ENCODE measurements around the gene SDHC. TPM values are rescaled to one million over a fixed set of nuclear protein-coding genes. Genes with fewer than 3 reads are reported as not detected.
"Not testable (repeated sequence)": the region's sequence is repeated elsewhere in the genome, so short reads cannot be mapped to it uniquely, and the experiment has no call there.

Gene SDHC
- total RNA-seq, 2 donors from 2014 or later = 127 to 183 TPM

- Mint-ChIP-seq H3K9me3 (no peaks in the 10 kb centered on the region), H3K4me3 (no peak overlapping the region), H3K27me3 (no peaks in the 10 kb centered on the region), H3K4me1 (ENCODE audit: low read depth in 2 of 2) (peaks cover 10 to 16% of the 10 kb centered on the region in 2 donors), H3K36me3 (no peaks in the 10 kb centered on the region), H3K27ac (no peak overlapping the region)
- DNase-seq (ENCODE audit: low spot score) = no peak
- ATAC-seq = peak in 1 of 2 donors; percentile 46
Measured at GRCh38 chr1:161299347-161299746, 14.8 kb upstream of the SDHC start.

GRCh38 chr1:161300478-161300877 is 13.7 kb upstream of the SDHC start:
- no peaks in the 10 kb centered on the region for H3K27me3 Mint-ChIP-seq
- no peak overlapping the region for H3K4me3 Mint-ChIP-seq
- DNase-seq (ENCODE audit: low spot score) (no peak), ATAC-seq (no peak)
- H3K36me3 Mint-ChIP-seq = no peaks in the 10 kb centered on the region
- H3K27ac Mint-ChIP-seq = no peak overlapping the region
- peaks cover 17 to 28% of the 10 kb centered on the region in 2 donors for H3K4me1 Mint-ChIP-seq (ENCODE audit: low read depth in 2 of 2)
- no peaks in the 10 kb centered on the region for H3K9me3 Mint-ChIP-seq

DNA sequence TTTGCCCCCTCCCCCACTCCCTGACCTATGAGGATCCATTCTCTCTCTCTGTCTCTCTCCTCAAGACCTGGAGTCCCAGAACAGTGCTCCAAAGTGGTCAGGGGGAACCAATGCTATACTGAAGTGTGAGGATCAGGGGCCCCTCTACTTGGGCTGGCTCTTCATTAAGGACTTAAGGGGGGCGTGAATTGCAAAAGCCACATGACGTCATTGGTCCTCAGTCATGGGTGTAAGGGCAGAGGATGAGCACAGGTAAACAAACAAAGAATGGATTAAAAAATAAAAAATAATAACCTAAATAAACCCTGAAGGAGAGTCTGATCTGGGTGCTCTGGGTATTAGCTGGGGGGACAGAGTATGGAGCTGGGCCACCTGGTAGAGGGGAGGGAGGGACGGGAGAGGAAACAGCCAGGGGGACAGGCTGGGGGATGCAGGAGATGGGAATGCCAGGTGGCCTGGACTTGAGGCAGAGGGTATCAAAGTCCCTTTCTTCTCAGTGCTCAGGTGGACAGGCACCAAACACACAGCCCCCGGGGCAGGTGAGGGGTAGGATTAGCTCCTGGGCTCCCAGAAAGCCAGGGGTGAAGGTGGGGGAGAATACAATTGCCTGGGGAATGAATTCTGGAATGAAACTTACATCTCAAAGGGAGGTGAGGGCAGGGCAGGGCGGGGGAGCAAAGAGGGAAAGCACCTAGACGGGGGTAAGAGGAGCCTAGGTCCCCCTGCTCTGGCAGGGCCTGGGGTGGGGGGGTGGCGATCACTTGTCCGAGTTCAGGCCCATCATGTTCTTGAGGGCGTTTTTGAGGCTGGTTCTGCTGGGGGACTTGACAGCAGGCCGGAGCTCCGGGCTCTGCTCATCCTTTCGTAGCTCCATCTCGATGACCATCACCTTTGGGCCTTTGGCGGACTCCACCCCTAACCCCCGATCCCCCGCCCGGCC is 9.0 kb upstream of the SDHC start:
- DNase-seq (ENCODE audit: low spot score) (no peak), ATAC-seq (no peak)
- H3K36me3 Mint-ChIP-seq = no peaks in the 10 kb centered on the region
- peak overlapping the region; percentile 96 to 100 for H3K27ac Mint-ChIP-seq
- H3K27me3 Mint-ChIP-seq = no peaks in the 10 kb centered on the region
- H3K9me3 Mint-ChIP-seq = no peaks in the 10 kb centered on the region
- H3K4me1 Mint-ChIP-seq (ENCODE audit: low read depth in 2 of 2) = peaks cover 27 to 34% of the 10 kb centered on the region in 2 donors
- peak overlapping the region; percentile 99 for H3K4me3 Mint-ChIP-seq

- DNase-seq (ENCODE audit: low spot score) (peak; percentile 89), ATAC-seq (peak; percentile 96 to 97)
- no peaks in the 10 kb centered on the region for H3K9me3 Mint-ChIP-seq
- H3K27ac Mint-ChIP-seq = peak overlapping the region; percentile 96 to 100
- H3K36me3 Mint-ChIP-seq = no peaks in the 10 kb centered on the region
- H3K4me3 Mint-ChIP-seq = peak overlapping the region; percentile 99
- H3K27me3 Mint-ChIP-seq = no peaks in the 10 kb centered on the region
- H3K4me1 Mint-ChIP-seq (ENCODE audit: low read depth in 2 of 2) = peaks cover 27 to 34% of the 10 kb centered on the region in 2 donors
Measured at GRCh38 chr1:161305867-161306519, 8.2 kb upstream of the SDHC start.

GRCh38 chr1:161307230-161307768 is 6.9 kb upstream of the SDHC start:
- ATAC-seq (no peak), DNase-seq (ENCODE audit: low spot score) (no peak)
- Mint-ChIP-seq H3K27ac (peak overlapping the region; percentile 17 to 96), H3K4me1 (ENCODE audit: low read depth in 2 of 2) (peaks cover 29 to 34% of the 10 kb centered on the region in 2 donors), H3K9me3 (no peaks in the 10 kb centered on the region), H3K27me3 (no peaks in the 10 kb centered on the region), H3K4me3 (peak overlapping the region; percentile 99), H3K36me3 (no peaks in the 10 kb centered on the region)

DNA sequence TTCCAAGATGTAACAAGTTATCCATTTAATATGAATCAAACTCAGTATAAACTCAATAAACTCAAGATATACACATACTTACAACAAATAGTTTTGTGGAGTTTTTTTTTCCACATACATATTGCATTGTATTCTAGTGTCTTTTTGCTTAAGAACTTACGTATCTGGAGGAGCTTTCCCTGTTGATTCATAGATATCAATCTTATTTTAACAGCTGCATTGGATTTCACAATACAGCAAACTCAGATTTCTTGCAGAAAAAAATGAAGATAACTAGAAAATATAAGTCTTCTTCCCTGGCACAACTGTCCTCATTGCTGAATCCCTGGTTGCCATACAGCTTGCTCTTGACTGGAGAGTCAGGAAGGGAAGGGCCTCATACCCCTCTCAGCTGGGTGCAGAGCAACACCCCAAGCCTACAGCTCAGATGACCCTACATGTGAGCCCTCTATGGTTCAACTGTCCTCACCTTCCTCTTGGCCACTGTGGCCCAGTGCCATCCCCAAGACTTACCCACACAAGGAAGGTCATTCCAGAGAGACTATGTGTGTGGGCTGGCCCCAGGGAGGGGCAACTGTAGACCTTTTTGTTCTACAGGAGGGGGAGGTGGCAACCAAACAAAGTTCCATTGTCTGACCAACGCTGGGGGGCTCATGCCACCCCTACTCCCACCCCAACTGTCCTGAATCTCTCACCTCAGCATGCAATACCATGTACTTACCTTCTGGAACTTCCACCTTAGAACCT is 6.1 kb upstream of the SDHC start:
- Mint-ChIP-seq H3K9me3 (no peaks in the 10 kb centered on the region), H3K36me3 (no peaks in the 10 kb centered on the region), H3K4me3 (no peak overlapping the region), H3K27ac (peak overlapping the region in 1 of 2 donors; percentile 17), H3K4me1 (ENCODE audit: low read depth in 2 of 2) (peaks cover 31 to 34% of the 10 kb centered on the region in 2 donors), H3K27me3 (no peaks in the 10 kb centered on the region)
- ATAC-seq (no peak), DNase-seq (ENCODE audit: low spot score) (no peak)

DNA sequence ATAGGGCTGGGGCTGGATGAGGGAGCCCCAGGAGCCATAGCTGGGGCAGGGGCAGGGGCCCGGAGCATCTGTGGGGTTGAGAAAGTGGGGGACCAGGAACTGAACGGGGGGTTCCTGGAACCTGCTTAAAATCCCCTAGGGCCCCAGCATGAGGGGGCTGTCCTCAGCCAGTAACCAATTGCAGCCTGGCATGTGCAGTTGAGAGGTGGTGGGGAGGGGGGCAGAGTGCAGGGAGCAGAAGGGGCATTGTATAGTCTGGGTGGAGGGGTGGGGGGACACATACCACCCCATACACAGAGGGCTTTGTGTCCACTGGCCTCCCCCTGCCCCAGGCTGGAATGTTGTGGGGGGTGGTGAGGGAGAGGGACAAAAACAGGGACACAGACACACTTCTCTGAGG is 4.3 kb upstream of the SDHC start, which contains the start of gene MPZ:
TSS of gene MPZ (minus strand) at position 101 of the 400 bp plus-strand sequence. CDS start at position 38, 63 bp downstream.
- H3K4me3 Mint-ChIP-seq = no peak within 1 kb of the TSS
- DNase-seq (ENCODE audit: low spot score) (no peak), ATAC-seq (no peak)
- peaks cover 30 to 33% of the 10 kb centered on the region in 2 donors for H3K4me1 Mint-ChIP-seq (ENCODE audit: low read depth in 2 of 2)
- no peaks in the 10 kb centered on the region for H3K9me3 Mint-ChIP-seq
- H3K36me3 Mint-ChIP-seq = no peaks in the 10 kb centered on the region
- no peaks in the 10 kb centered on the region for H3K27me3 Mint-ChIP-seq
- H3K27ac Mint-ChIP-seq = no peak within 1 kb of the TSS

DNA sequence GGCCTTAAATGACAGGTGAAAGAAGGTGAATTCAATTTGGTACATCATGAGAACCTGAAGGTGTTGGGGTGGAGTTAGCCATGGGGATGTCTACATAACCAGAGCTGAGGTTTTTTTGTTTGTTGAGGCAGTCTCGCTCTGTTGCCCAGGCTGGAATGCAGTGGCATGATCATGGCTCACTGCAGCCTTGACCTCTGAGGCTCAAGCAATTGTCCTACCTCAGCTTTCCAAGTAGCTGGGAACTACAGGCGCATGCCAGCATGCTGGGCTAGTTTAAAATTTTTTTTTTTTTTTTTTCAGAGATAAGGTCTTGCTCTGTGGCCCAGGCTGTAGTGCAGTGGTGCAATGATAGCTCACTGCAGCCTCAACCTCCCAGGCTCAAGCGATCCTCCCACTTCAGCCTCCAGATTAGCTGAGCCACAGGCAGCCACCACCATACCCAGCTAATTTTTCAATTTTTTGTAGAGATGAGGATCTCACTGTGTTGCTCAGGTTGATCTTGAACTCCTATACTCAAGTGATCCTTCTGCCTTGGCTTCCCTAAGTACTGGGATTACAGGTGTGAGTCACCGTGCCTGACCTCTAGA is 2.5 kb upstream of the SDHC start:
- H3K27ac Mint-ChIP-seq = no peak overlapping the region
- H3K27me3 Mint-ChIP-seq = no peaks in the 10 kb centered on the region
- no peaks in the 10 kb centered on the region for H3K36me3 Mint-ChIP-seq
- ATAC-seq (no peak), DNase-seq (ENCODE audit: low spot score) (no peak)
- H3K4me3 Mint-ChIP-seq = no peak overlapping the region
- H3K4me1 Mint-ChIP-seq (ENCODE audit: low read depth in 2 of 2) = peaks cover 21 to 33% of the 10 kb centered on the region in 2 donors
- no peaks in the 10 kb centered on the region for H3K9me3 Mint-ChIP-seq

- Mint-ChIP-seq H3K4me3 (peak overlapping the region; percentile 96), H3K9me3 (no peaks in the 10 kb centered on the region), H3K27me3 (no peaks in the 10 kb centered on the region), H3K36me3 (no peaks in the 10 kb centered on the region), H3K27ac (peak overlapping the region; percentile 96 to 98), H3K4me1 (ENCODE audit: low read depth in 2 of 2) (peaks cover 15 to 24% of the 10 kb centered on the region in 2 donors)
- ATAC-seq = no peak
- DNase-seq (ENCODE audit: low spot score) = no peak
Measured at GRCh38 chr1:161313554-161314200, 504 bp upstream of the SDHC start.

DNA sequence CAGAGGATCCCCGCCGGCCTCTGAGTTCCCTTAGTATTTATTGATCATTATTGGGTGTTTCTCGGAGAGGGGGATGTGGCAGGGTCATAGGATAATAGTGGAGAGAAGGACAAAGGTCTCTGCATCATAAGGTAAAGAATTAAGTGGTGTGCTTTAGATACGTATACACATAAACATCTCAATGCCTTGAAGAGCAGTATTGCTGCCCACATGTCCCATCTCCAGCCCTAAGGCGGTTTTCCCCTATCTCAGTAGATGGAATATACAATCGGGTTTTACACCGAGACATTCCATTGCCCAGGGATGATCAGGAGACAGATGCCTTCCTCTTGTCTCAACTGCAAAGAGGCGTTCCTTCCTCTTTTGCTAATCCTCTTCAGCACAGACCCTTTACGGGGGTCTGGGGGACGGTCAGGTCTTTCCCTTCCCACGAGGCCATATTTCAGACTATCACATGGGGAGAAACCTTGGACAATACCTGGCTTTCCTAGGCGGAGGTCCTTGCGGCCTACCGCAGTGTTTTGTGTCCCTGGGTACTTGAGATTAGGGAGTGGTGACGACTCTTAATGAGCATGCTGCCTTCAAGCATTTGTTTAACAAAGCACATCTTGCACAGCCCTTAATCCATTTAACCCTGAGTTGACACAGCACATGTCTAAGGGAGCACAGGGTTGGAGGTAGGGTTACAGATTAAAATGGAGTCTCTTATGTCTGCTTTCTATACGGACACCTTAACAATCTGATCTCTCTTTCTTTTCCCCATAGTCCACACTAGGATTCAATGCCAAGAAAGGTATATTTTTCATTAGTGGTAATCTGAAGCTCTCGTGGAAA is 1.9 kb downstream of the SDHC start:
- H3K4me1 Mint-ChIP-seq (ENCODE audit: low read depth in 2 of 2) = peaks cover 16 to 23% of the 10 kb centered on the region in 2 donors
- peak overlapping the region; percentile 96 for H3K4me3 Mint-ChIP-seq
- H3K9me3 Mint-ChIP-seq; DNase-seq (ENCODE audit: low spot score); ATAC-seq; H3K27me3 Mint-ChIP-seq; H3K36me3 Mint-ChIP-seq: not testable (repeated sequence)
- peak overlapping the region in 1 of 2 donors; percentile 98 for H3K27ac Mint-ChIP-seq

DNA sequence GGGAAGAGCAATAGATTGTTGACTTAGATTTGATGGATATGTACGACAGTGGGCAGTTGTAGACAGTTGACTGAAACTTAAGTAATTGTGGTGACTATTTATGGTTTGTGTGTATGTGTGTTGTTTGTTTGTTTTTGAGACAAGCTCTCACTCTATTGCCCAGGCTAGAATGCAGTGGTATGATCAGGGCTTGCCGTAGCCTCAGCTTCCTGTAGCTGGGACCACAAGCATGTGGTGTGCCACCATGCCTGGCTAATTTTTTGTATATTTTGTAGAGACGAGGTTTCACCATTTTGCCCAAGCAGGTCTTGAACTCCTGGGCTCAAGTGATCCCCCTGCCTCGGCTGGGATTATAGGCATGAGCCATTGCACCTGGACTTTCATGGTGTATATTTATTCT is 9.8 kb downstream of the SDHC start:
- peaks cover 4 to 11% of the 10 kb centered on the region in 2 donors for H3K4me1 Mint-ChIP-seq (ENCODE audit: low read depth in 2 of 2)
- H3K27me3 Mint-ChIP-seq = no peaks in the 10 kb centered on the region
- H3K4me3 Mint-ChIP-seq = peak overlapping the region; percentile 14
- ATAC-seq (peak in 1 of 2 donors; percentile 78), DNase-seq (ENCODE audit: low spot score) (no peak)
- H3K36me3 Mint-ChIP-seq = peaks cover 5% of the 10 kb centered on the region
- no peaks in the 10 kb centered on the region for H3K9me3 Mint-ChIP-seq
- H3K27ac Mint-ChIP-seq = no peak overlapping the region

GRCh38 chr1:161330346-161330745 is 16.2 kb downstream of the SDHC start:
- DNase-seq (ENCODE audit: low spot score) (no peak), ATAC-seq (no peak)
- Mint-ChIP-seq H3K27me3 (no peaks in the 10 kb centered on the region), H3K4me3 (no peak overlapping the region), H3K9me3 (no peaks in the 10 kb centered on the region), H3K27ac (no peak overlapping the region), H3K36me3 (peaks cover 33% of the 10 kb centered on the region), H3K4me1 (ENCODE audit: low read depth in 2 of 2) (no peaks in the 10 kb centered on the region)

Data from natural killer cell treated with Interleukin-12 subunit alpha and Interleukin-12 subunit beta and Interleukin-15 and Interleukin-18, amount 100 ng/mL, for 72 hours (primary cell).